HG02840 (cell line): ENCODE data around the gene PRDM8.
"Not testable (repeated sequence)": the region's sequence is repeated elsewhere in the genome, so short reads cannot be mapped to it uniquely, and the experiment has no call there.

ENCODE experiments used
- ATAC-seq: cut with Tn5 transposase; IDR thresholded peaks from one replicate; pipeline ENCODE4 v1.9.1; 2021; ENCODE audit warnings: mild to moderate bottlenecking, moderate library complexity, moderate number of reproducible peaks; ENCODE audit not compliant: unreplicated experiment, low FRiP score

The PRDM8 gene

GRCh38 chr4:80220711-80221110 is 23.4 kb downstream of the PRDM8 start:
- ATAC-seq = no peak

GRCh38 chr4:80221161-80221560 is 23.9 kb downstream of the PRDM8 start:
- ATAC-seq = no peak

- no peak for ATAC-seq
These were observed 28.3 kb downstream of the PRDM8 start for GRCh38 chr4:80225595-80225994.

- ATAC-seq = no peak
These were observed 28.8 kb downstream of the PRDM8 start for GRCh38 chr4:80226094-80226493.

GRCh38 chr4:80228460-80228859 is 31.2 kb downstream of the PRDM8 start:
- ATAC-seq = no peak

GRCh38 chr4:80229128-80229527 is 31.8 kb downstream of the PRDM8 start:
- no peak for ATAC-seq

- ATAC-seq = peak; percentile 70
These were observed 32.3 kb downstream of the PRDM8 start for GRCh38 chr4:80229590-80229989.

- no peak for ATAC-seq
These were observed 33.9 kb downstream of the PRDM8 start for GRCh38 chr4:80231180-80231579.

GRCh38 chr4:80232707-80233370 is 35.5 kb downstream of the PRDM8 start:
- no peak for ATAC-seq

- no peak for ATAC-seq
These were observed 36.1 kb downstream of the PRDM8 start for GRCh38 chr4:80233390-80233789.

GRCh38 chr4:80235451-80235850 is 38.1 kb downstream of the PRDM8 start:
- ATAC-seq = no peak

GRCh38 chr4:80237992-80238391 is 40.7 kb downstream of the PRDM8 start:
- ATAC-seq = no peak

- ATAC-seq = no peak
These were observed 42.3 kb downstream of the PRDM8 start for GRCh38 chr4:80239480-80240150.

- no peak for ATAC-seq
These were observed 43.7 kb downstream of the PRDM8 start for GRCh38 chr4:80240976-80241375.

GRCh38 chr4:80243274-80244018 is 46.1 kb downstream of the PRDM8 start:
- ATAC-seq = no peak

GRCh38 chr4:80247484-80247883 is 50.2 kb downstream of the PRDM8 start:
- not testable (repeated sequence) for ATAC-seq

- ATAC-seq = no peak
These were observed 51.8 kb downstream of the PRDM8 start for GRCh38 chr4:80249144-80249543.

- no peak for ATAC-seq
These were observed 55.1 kb downstream of the PRDM8 start for GRCh38 chr4:80252427-80252826.

GRCh38 chr4:80252953-80253352 is 55.6 kb downstream of the PRDM8 start:
- ATAC-seq = no peak

GRCh38 chr4:80253510-80253909 is 56.2 kb downstream of the PRDM8 start:
- ATAC-seq = no peak
